ENCODE measurements around the gene SYNPO.

DNA sequence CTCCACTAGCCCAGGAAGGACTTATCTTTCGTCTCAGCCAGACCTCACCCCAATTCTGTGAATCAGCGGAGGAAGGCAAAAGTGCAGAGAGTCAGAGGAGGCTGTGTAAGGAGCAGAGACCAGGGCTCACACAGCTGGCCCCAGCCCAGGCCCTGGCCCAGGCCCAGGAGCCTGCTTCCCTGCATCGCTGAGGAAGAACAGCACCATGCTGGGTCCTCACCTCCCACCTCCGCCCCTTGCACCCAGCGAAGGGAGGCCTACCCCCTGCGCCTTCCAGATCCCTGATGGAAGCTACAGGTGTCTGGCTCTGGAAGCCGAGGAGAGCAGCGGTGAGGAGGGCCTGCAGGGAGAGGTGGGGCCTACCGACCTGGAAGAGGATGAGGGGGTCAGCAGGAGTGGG is 22.3 kb upstream of the SYNPO start:
- TF ChIP-seq, protein P1, sequence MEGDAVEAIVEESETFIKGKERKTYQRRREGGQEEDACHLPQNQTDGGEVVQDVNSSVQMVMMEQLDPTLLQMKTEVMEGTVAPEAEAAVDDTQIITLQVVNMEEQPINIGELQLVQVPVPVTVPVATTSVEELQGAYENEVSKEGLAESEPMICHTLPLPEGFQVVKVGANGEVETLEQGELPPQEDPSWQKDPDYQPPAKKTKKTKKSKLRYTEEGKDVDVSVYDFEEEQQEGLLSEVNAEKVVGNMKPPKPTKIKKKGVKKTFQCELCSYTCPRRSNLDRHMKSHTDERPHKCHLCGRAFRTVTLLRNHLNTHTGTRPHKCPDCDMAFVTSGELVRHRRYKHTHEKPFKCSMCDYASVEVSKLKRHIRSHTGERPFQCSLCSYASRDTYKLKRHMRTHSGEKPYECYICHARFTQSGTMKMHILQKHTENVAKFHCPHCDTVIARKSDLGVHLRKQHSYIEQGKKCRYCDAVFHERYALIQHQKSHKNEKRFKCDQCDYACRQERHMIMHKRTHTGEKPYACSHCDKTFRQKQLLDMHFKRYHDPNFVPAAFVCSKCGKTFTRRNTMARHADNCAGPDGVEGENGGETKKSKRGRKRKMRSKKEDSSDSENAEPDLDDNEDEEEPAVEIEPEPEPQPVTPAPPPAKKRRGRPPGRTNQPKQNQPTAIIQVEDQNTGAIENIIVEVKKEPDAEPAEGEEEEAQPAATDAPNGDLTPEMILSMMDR (IDR thresholded peaks at IDR 0.05; ENCODE audit: low read length), result no peak
- TF ChIP-seq EZH2 (optimal IDR thresholded peaks at IDR 0.05; ENCODE audit: low read depth, low read length), result no peak
